Jurkat, Clone E6-1 (cell line): ENCODE measurements around the gene ZFP36. TPM values are rescaled to one million over a fixed set of nuclear protein-coding genes. Genes with fewer than 3 reads are reported as not detected.
"Not testable (repeated sequence)": the region's sequence is repeated elsewhere in the genome, so short reads cannot be mapped to it uniquely, and the experiment has no call there.

Source experiments
- DNase-seq: peaks from one replicate; pipeline ENCODE4 v3.0.0-alpha.2; 2011; ENCODE audit warnings: low read depth, low spot score
- H3K4me3 ChIP-seq: 2 replicates; pipeline ENCODE4 v1.5.1; 2011; ENCODE audit warnings: mild to moderate bottlenecking, low read length, control low read depth, moderate library complexity
- polyA plus RNA-seq: library from polyadenylated mRNA; unstranded; fragments of >200 nt; gene quantifications from one replicate; pipeline ENCODE4 v1.2.1, GENCODE V29; 2012; ENCODE audit warnings: missing spikeins; ENCODE audit not compliant: insufficient read length, insufficient read depth

ZFP36 gene, protein sequence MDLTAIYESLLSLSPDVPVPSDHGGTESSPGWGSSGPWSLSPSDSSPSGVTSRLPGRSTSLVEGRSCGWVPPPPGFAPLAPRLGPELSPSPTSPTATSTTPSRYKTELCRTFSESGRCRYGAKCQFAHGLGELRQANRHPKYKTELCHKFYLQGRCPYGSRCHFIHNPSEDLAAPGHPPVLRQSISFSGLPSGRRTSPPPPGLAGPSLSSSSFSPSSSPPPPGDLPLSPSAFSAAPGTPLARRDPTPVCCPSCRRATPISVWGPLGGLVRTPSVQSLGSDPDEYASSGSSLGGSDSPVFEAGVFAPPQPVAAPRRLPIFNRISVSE
- 25.0 TPM for polyA plus RNA-seq

DNA sequence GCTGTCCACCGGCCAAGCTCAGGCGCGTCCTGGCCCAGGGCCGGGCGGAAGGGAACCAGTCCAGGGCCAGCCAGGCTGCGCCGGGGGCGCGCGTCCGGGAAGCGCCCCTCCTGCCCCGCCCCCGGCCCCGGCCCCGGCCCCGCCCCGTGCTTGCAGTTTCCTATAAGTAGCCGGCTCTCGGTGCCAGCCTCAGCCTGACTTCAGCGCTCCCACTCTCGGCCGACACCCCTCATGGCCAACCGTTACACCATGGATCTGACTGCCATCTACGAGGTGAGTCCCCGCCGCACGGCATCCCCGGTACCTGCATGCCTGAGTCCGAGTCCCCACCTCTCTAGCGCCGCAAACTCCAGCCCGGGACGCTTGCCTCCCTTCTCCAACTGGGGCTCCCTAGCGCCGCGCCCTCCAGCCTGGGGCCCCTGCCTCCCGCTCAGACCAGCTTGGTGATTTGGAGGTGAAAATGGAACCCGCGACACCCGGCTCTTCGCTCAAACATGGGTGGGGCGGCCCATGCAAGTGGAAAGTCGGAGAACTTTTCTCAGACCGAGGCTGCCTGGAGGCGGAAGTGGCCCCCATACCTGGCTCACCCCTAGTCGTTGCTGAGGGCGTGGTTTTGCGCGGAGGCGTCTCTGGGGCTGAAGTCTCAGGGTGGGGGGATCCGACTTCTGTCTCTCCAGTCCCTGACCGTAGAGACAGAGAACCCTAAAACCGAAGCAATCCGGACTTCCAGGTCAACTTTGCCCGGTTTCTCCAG, at the start of gene ZFP36:
ZFP36 (plus strand) TSS at position 192 of the 754 bp plus-strand sequence; CDS start at position 250, 58 bp downstream.
- H3K4me3 ChIP-seq, result peak within 1 kb of the TSS; percentile 88
- DNase-seq, result peak; percentile 72

DNA sequence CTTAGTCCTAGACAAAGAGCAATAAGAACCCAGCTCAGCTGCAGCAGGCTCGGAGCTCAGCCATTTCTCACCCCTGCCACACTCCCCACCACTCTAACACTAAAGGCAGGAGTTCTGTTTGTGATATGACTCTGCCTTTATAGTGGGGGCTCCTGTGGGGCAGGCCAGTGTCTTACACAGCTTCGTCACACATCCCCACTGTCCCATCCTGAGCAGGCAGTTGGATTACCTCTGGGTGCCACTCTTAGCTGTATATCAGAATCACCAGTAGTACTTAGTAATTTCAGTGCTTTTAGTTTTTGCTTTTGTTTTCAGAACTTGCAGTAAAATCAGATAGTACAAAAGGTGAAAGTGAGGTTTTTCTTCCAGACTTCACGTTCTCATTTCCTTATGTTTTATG, 47.6 kb upstream of the ZFP36 start:
- H3K4me3 ChIP-seq, result no peak overlapping the region
- no peak for DNase-seq

DNA sequence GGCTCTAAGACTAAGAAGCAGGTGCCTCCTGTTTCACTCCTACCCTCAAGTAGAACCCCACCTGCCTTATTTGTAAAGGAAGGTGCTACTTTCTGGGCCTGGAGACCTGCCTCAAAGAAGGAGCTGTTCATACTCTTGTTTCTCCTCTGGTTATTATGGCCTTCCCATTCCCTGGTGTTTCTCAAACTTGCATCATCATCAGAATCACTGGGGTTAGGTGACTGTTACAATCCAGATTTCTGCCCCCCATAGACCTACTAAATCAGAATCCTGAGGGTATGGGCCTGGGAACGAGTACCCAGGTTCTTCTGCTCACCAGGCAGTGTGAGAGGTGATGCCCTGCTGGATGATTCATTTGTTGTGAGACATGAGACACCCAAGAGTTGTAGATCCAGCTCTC, 46.0 kb upstream of the ZFP36 start:
- H3K4me3 ChIP-seq, result no peak overlapping the region
- DNase-seq, result no peak

DNA sequence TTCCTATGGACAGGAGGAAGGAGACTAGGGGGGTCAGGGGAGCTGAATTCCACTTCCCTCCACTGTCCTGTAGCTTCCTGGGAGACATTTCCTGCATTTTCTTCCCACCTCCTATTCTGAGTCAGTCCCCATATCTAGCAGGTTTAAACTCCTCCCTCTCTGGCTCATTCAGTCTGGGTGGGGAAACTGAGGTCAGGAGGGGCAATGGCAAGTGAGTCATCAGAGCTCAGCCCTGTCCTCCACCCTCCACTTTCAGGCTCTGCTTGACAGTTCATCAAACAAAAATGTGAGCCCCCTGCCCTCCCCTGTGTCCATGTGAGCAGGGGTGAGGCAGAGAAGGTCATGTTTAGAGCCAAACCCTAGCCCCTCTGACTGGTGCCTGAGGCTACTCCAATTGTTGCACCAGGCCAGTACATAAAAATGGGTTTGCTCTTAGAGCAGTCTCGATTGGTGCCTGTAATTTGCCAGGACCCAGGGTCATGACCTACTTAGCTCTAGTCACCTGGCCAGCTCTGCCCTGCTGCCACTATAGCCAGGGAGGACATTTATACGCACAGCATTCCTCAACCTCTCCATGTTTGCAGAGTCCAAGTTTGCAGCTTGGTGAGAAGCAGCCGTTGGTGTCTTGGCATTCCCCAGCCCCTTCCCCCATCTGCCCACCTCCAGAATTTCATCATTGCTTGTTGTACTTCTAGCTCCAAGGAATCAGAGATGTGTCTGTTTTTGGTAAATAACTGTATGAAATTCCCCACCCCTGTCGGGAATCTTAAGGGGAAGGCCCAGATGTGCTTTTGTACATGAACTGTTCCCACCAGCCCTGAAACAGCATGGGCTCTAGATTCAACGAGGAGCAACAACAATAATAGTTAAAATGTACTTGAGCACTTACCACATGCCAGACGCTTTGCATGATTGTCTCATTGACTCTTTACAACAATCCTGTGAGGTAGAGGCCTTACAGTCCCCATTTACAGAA, 43.7 kb upstream of the ZFP36 start:
- DNase-seq, result no peak
- no peak overlapping the region for H3K4me3 ChIP-seq

DNA sequence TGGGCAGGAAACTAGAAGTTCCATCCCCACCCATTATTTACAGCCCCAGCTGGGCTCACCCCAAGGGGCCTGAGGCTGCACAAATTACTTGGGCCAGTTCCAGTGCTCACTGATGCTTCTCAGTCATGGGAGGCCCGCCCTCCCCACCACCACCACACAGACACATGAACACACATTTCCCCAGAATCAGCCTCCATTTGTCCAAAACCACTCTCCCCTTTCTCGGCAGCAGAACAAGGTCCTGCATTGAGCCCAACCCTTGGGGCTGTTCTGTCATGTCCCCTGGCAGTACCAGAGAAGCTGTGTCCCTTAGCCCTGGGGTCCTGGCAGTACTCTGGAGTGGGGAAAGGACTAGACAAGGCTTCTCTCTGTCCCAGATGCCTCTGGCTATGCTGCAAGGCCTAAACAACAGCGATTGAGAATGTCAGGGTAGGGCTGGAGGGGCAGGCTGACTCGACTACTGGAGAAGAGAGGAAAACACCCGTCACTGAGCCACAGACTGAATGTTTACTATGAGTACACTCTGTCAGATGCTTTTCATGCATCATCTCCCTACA, 42.7 kb upstream of the ZFP36 start:
- H3K4me3 ChIP-seq, result no peak overlapping the region
- no peak for DNase-seq

DNA sequence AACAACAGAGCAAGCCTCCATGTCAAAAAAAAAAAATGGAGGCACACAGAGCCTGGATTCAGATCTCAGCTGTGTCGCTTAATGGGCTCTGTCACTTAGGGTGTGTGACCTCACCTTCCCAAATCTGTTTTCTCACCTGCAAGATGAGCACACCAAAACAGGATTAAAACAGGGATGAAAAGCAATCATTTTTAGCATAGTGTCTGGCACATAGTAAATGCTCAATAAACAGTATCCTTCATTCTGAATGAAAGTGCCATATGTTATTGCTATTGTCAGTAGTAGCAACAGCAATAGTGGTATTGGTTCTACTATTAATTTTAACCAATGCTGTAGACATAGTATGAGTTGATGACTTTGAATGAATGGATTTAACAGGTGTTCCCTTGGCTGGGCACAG, 41.1 kb upstream of the ZFP36 start:
- no peak for DNase-seq
- H3K4me3 ChIP-seq, result no peak overlapping the region

DNA sequence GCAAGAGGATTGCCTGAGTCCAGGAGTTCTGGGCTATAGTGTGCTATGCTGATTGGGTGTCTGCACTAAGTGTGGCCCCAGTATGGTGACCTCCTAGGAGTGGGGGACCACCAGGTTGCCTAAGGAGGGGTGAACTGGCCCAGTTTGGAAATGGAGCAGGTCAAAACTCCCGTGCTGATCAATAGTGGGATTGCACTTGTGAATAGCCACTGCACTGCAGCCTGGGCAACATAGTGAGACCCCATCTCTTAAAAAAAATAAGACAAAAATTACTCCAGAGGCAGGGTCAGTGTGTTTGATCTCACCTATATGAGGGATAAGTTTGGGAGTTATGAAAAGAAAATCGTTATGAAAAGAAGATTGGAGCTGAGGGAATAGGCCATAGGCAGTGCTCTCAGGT, 37.4 kb upstream of the ZFP36 start:
- DNase-seq, result no peak
- H3K4me3 ChIP-seq, result no peak overlapping the region

DNA sequence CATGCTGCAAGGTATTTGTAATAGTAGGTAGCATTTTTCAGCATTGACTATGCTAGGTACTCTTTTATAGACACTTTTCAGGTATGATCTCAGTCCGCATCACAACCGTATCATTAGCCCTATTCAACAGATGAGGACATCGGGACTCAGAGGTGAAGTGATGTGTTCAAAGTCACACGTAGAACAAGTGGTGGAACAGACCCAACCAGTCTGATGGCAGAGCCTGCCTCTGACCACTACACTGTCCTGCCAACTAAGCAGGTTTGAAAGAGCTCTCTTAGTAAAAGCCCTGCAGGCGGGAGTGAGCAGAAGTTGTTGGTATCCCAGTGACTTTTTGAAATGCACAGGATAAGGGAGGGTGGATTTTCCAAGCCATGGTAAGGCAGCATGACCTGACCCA, 35.9 kb upstream of the ZFP36 start:
- no peak for DNase-seq

DNA sequence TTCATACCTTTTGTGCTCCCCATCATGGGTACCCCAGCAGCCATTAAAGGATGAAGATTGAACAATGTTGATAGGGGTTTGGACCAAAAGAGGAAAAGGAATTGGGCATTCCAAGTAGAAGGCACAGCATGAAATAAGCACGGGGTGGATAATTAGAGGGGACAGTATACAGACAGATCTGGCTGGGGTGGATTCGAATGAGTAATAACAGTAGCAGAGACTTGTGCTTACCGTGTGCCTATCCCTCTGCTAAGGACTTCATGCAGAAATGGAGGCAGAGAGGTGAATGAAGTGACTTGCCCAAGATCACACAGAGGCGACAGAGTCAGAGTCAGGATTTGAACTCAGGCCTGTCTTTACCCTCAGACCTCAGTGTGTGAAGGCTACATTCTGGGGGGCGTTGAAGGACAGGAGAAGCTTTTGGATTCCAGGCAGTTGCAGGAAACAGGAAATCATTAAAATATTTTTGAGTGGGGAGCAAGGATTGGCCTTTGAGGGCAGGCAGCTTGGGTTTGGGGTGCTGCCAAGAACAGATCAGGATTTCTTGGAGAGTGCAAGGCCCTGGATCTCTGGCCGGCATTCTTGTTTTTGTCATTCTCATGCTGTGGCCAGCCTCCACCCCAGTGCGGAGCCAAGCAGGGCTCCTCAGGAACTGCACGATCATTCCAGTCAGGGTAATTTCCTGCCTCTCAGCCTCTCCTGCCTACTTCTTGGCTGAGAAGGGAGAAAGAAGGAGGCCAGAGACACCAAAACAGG, 34.4 kb upstream of the ZFP36 start:
- no peak for DNase-seq
- H3K4me3 ChIP-seq, result no peak overlapping the region

More for the DNA sequence above, 35.9 kb upstream of the ZFP36 start:
- H3K4me3 ChIP-seq, result no peak overlapping the region

DNA sequence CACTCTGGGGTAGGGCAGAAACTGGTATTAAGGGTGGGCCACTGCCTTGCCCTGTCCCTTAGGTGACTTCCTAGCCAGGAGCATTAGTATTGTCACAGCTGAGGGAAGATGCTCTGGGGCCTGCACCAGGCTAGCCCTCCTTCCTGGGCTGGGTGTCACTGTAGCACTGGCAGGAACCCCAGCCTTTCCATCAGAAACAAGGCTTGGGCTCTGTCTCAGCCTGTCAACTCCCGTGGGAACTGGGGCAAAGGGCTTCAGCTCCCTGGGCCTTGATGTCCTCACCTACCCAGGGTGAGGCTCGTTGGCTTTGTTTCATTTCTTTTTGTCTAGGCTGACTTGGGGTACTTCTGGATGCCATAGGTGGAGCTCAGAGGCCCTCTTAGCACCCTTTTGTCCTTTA, 33.7 kb upstream of the ZFP36 start:
- H3K4me3 ChIP-seq, result no peak overlapping the region
- no peak for DNase-seq

DNA sequence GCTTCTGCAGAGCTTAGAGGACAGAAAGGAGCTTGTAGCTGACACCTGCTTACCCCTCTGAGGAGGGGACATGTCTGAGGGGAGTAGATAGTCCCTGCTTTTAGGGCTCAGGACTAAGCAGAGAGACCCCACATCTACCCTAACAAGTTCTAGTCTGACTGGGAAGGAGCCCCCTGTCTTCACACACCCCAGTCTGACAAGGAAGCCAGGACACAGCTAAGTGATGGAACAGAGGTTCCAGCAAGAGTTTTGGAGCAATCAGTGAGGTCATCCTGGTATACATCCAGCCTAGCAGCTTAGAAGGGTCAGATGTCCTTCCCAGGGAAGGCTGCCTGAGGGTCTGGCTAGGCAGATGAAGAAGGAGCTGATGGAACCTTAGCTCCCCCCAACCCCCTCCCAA, 30.7 kb upstream of the ZFP36 start:
- no peak overlapping the region for H3K4me3 ChIP-seq
- no peak for DNase-seq

DNA sequence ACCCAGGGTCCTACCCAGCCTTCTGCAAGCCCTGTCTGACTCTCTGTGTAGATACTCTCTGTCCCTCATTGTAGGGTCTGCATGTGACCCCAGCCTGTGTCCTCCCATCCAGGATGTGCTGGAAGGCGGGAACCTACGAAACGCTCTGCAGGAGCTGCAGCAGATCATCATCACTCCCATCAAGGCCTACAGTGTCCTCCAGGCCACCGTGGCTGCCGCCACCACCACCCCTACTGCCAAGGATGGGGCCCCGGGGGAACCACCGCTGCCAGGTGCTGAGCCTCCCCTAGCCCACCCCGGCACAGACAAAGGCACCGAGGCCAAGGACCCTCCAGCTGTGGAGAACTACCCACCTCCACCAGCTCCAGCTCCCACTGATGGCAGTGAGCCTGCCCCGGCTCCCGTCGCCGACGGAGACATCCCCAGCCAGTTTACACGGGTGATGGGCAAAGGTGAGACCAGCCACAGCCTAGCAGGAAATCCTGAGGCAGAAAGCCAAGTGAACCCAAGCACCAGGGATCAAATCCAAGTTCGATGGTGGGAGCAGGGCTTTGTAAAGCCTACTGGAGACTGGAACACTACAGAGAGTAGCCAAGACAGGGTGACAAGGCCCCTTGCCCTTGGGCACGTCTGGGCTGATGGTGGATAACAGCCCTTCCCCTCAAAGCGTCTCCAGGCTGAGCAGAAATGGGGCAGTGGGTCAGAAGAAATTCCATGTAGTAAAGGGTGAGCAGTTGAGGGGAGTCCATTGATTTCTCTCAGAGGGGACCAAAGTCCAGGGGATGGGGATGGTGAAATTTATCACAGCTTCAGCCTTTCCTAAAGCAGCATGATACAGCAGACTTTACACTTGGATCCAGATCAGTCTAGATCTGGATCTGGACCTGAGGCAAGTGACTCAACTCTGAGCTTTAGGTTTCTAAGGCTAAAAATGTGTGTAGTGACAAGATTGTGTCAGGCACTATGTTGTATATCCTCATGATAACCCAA, 29.0 kb upstream of the ZFP36 start:
- no peak overlapping the region for H3K4me3 ChIP-seq
- no peak for DNase-seq

DNA sequence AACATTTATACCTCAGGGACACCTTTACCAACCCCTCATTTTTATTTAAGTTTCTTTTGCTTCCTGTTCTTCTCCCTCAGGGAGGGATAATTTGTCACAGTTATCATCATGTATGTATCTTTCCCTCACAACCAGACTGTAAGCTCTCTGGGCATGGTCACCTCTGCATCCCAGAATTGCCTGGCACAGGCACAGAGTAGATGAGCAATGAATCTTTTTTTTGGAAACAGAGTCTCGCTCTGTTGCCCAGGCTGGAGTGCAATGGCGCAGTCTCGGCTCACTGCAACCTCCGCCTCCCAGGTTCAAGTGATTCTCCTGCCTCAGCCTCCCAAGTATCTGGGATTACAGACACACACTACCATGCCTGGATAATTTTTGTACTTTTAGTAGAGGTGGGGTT, 27.3 kb upstream of the ZFP36 start:
- DNase-seq, H3K4me3 ChIP-seq: not testable (repeated sequence)

DNA sequence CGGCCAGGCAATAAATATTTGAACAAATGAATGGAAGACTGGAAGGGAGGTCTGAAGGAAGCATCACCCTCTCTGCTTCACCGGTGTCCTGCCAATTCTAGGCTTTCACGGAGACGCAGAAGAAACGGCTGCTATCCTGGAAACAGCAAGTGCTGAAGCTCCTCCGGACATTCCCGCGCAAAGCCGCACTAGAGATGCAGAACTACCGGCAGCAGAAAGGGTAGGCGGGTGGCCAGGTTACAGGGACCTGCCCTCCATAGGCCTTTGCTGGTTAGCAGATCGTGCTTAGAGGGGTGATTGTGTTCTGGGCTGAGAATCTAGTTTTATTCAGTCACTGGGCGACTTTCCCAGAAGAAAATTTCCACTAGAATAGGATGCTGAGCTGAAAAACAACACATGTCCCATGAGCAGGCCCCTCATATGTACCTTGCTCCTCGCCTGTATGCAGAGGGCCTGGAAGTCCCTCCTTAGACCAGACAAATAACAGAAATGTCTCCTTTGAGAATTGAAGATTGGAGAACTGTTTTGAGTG, 26.7 kb upstream of the ZFP36 start:
- DNase-seq, result no peak
- H3K4me3 ChIP-seq, result no peak overlapping the region

DNA sequence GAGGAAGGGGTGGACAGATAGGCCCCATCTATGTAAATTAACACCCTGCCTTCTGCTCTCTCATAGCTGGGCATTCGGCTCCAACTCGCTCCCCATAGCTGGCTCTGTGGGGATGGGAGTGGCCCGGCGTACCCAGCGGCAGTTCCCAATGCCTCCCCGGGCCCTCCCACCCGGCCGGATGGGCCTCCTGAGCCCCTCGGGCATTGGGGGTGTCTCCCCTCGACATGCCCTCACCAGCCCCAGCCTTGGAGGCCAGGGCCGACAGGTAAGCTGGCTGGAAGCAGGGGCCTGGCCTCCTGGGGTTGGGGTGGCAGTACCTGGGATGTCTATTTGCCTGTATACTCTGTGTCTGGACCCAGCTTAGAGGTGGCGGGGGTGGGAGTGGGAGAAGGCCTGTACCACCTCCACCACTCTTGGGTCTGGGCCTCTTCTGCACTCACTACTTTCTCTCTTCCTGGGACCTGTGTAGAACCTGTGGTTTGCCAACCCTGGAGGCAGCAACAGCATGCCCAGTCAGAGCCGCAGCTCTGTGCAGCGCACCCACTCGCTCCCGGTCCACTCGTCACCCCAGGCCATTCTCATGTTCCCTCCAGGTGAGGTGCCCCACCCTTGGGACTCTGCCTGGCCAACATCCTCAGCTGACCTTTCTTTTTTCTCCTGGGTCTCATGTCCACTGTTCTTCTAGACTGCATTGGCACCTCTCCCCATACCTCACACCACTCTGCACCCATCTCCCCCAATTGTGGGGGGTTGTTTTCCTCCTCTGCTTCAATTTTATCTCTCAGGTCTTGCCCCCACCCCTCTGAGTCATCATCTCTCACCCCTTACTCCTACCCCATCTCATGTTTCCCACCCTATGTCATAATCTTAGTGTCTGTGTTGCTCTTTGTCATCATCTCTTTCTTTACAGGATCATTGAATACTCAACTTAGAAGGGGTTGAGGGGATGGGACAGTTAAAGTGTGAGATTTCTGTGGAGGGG, 25.8 kb upstream of the ZFP36 start:
- no peak for DNase-seq
- no peak overlapping the region for H3K4me3 ChIP-seq
